Adrenal gland (tissue), 12 donors: ENCODE data around the gene DCP2. TPM values are rescaled to one million over a fixed set of nuclear protein-coding genes. Genes with fewer than 3 reads are reported as not detected.

Experiments
- DNase-seq, 7 donors: peaks; one replicate each; pipeline ENCODE4 v3.0.0-alpha.2; 2019 to 2020
- H3K27ac ChIP-seq, 5 donors: fragments of 200-600 bp; sonication (generic) in 4 of 5; 1 replicate in 3 of 5; 2 replicates in 2 of 5; pipeline versions ENCODE4 v1.5.1 to v1.8.0; 2016 to 2020; ENCODE audit warnings: mild to moderate bottlenecking in 1 of 5
- H3K27me3 ChIP-seq: fragments of 200-600 bp; 2 replicates; pipeline ENCODE4 v1.8.0; 2021
- H3K36me3 ChIP-seq, 2 donors: fragments of 200-600 bp; replicated peaks in 1 of 2; 1 replicate in 1 of 2; 2 replicates in 1 of 2; pipeline versions ENCODE4 v1.5.1 to v1.8.0; 2018 to 2022
- H3K4me1 ChIP-seq, 2 donors: fragments of 200-600 bp; replicated peaks in 1 of 2; 1 replicate in 1 of 2; 2 replicates in 1 of 2; pipeline versions ENCODE4 v1.5.1 to v1.8.0; 2018 to 2021
- H3K4me3 ChIP-seq, 4 donors: fragments of 200-600 bp; sonication (generic) in 3 of 4; one replicate each; pipeline ENCODE4 v1.5.1; 2016 to 2018
- H3K9me3 ChIP-seq, 3 donors: fragments of 200-600 bp; sonication (generic) in 1 of 3; replicated peaks in 1 of 3; 1 replicate in 2 of 3; 2 replicates in 1 of 3; pipeline versions ENCODE4 v1.5.1 to v1.8.0; 2016 to 2021
- POLR2A ChIP-seq, 2 donors: fragments of 450-650 bp; IDR thresholded peaks; one replicate each; pipeline ENCODE4 v1.6.1; 2017; ENCODE audit warnings: antibody characterized with exemption in 2 of 2, mild to moderate bottlenecking in 2 of 2, moderate library complexity in 1 of 2
- WGBS, 4 donors: extraction: QIAGEN DNeasy Blood & Tissue Kit in 2 of 4; methylation state at CpG; one replicate each; pipeline versions ENCODE4 v1.1.5 to v1.1.7; 2013 to 2017; 5-methylcytosine and 5-hydroxymethylcytosine counted together
- intact Hi-C, 2 donors: fragments of 100-400 bp; cut with DNase I; formaldehyde crosslinking; loops; one replicate each; pipeline versions ENCODE4 v1.14.1 to v1.15.0; 2022 to 2023
- polyA plus RNA-seq, 3 donors: library from polyadenylated mRNA; stranded (reverse); fragments of 200-250 nt in 2 of 3; fragments of 350-450 nt in 1 of 3; fragmentation: Illumina TruSeq in 1 of 3; extraction: RNeasy Lipid Tissue Mini Kit (QIAGEN cat#74804) in 1 of 3; gene quantifications; one replicate each; pipeline ENCODE4 v1.2.3, GENCODE V29; 2013 to 2014
- total RNA-seq, 9 donors: library from RNA; depleted of rRNA in 4 of 9; stranded (reverse); fragments of >200 nt in 4 of 9; fragments of 120-200 nt in 1 of 9; fragmentation: NEBNext Ultra II Directional in 1 of 9; extraction: Animal tissue kit (Norgen Biotek cat#: 25700) in 1 of 9; gene quantifications; one replicate each; pipeline versions ENCODE4 v1.1.0 to v1.2.4, GENCODE V29; 2013 to 2023
- TF ChIP-seq, protein P1 (sequence below), 6 experiments: fragments of 450-650 bp in 4 of 6; fragments of 200-600 bp in 2 of 6; sonication (generic) in 1 of 6; IDR thresholded peaks; 1 replicate in 5 of 6; 2 replicates in 1 of 6; pipeline versions ENCODE4 v1.5.1 to v1.8.0; 2016 to 2021; ENCODE audit warnings: antibody characterized with exemption in 6 of 6, mild to moderate bottlenecking in 2 of 6, moderate library complexity in 1 of 6
- donor health status: healthy with polysubstance abuse.
- donor health status: Bipolar disorder and iron deficiency.
- donor health status: DM: yes; HTN: yes; CAD: no.
- donor health status: DM: no; HTN: no; CAD: no.
- donor health status: DM: no; HTN: no; CAD: no.
- donor health status: DM: yes; HTN: yes; CAD: no.

Gene DCP2
- total and polyA plus RNA-seq, 12 donors, result 7.0 to 66.4 (median 39.6) TPM

DNA sequence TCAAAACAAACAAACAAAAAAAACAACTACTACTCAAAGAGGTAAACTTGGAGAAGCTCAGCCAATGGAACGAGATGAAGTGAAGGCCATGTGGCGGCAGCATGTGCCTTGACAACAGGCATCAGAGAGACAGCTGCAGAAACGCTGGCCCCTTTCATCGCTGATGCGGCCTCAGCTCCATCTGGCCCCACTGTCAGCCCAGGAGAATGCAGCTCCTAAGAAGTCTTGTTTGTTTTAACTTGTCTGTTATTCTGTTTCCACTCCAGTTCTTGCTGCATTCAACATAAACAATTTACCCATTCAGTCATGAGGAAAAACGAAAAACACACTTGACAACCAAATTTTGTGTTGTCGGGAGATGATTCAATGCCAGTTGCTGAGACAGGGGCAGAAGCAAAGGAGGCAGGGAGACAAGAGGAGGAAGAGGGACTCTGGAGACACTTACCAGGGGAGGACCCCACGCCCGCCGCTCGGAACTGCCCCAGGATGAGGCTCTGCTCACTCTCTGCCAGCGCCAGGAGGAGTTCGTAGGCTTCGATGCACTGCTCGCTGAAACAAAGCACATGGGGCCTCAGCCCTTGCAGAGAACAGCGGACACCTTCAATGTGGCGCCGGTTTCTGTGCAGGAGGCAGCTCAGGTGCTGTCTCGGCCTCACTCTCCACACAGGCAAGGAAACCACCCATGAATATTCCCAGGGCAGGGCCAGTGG lies 91.2 kb downstream of the DCP2 start:
- no peaks in the 10 kb centered on the region for H3K36me3 ChIP-seq
- no peaks in the 10 kb centered on the region for H3K4me1 ChIP-seq
- no peak overlapping the region for H3K4me3 ChIP-seq
- H3K9me3 ChIP-seq, result no peaks in the 10 kb centered on the region
- TF ChIP-seq, protein P1, sequence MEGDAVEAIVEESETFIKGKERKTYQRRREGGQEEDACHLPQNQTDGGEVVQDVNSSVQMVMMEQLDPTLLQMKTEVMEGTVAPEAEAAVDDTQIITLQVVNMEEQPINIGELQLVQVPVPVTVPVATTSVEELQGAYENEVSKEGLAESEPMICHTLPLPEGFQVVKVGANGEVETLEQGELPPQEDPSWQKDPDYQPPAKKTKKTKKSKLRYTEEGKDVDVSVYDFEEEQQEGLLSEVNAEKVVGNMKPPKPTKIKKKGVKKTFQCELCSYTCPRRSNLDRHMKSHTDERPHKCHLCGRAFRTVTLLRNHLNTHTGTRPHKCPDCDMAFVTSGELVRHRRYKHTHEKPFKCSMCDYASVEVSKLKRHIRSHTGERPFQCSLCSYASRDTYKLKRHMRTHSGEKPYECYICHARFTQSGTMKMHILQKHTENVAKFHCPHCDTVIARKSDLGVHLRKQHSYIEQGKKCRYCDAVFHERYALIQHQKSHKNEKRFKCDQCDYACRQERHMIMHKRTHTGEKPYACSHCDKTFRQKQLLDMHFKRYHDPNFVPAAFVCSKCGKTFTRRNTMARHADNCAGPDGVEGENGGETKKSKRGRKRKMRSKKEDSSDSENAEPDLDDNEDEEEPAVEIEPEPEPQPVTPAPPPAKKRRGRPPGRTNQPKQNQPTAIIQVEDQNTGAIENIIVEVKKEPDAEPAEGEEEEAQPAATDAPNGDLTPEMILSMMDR (IDR thresholded peaks at IDR 0.05), result no peak
- TF ChIP-seq POLR2A (IDR thresholded peaks at IDR 0.05), result no peak
- peak in 1 of 7 donors; percentile 35 for DNase-seq
- H3K27ac ChIP-seq, result no peak overlapping the region
- 90 to 99% (median 93%) methylated on average over 16 to 19 of the region's 19 CpGs for WGBS, 4 donors
- H3K27me3 ChIP-seq, result no peaks in the 10 kb centered on the region
- intact Hi-C loops, result no loop called here

DNA sequence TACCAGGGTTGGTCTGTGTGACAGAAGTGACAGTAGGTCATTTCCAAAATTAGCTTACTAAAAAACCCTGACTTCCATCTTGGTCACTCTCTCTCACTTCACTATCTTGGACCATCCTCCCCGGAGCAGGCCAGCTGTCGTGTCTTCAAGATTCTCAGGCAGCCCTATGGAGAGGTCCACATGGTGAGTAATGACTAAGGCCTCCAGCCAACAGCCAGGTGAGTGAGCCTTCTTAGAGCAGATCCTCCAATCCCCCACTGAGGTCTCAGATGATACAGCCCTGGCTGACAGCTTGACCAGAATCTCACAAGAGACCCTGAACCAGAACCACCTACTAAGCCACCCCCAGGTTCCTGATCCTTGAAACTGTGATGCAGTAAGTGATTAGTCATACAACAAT lies 92.0 kb downstream of the DCP2 start:
- Histone ChIP-seq H3K4me1 (no peaks in the 10 kb centered on the region), H3K9me3 (no peaks in the 10 kb centered on the region), H3K4me3 (no peak overlapping the region), H3K36me3 (no peaks in the 10 kb centered on the region), H3K27ac (no peak overlapping the region), H3K27me3 (no peaks in the 10 kb centered on the region)
- DNase-seq, result peak in 1 of 7 donors; percentile 41
- TF ChIP-seq POLR2A (IDR thresholded peaks at IDR 0.05), result no peak
- TF ChIP-seq, protein P1 (IDR thresholded peaks at IDR 0.05), result no peak
- 88 to 92% (median 89%) methylated on average over 2 of the region's 2 CpGs for WGBS, 4 donors
- intact Hi-C loops, result no loop called here

Other genes starting within 250 kb of the DCP2 start
- 10 to 100 TPM; 28.7 to 78.8 (median 39.4) TPM for gene APC, start 238.9 kb upstream of the DCP2 start, total RNA-seq
- gene APC, start 238.9 kb upstream of the DCP2 start, polyA plus RNA-seq, result 10 to 100 TPM in 1 of 3 donors, 1 to 10 TPM in 2; 2.5 to 19.6 (median 6.0) TPM
- gene SRP19, start 115.5 kb upstream of the DCP2 start, total RNA-seq, result 100 to 1,000 TPM in 1 of 9 donors, 10 to 100 TPM in 8; 18.4 to 136 (median 43.8) TPM
- gene SRP19, start 115.5 kb upstream of the DCP2 start, polyA plus RNA-seq, result 100 to 1,000 TPM in 2 of 3 donors, 10 to 100 TPM in 1; 91.1 to 247 (median 150) TPM
- 100 to 1,000 TPM in 7 of 9 donors, 10 to 100 TPM in 2; 84.6 to 198 (median 167) TPM for gene REEP5, start 54.6 kb upstream of the DCP2 start, total RNA-seq
- 100 to 1,000 TPM in 2 of 3 donors, 10 to 100 TPM in 1; 73.8 to 187 (median 107) TPM for gene REEP5, start 54.6 kb upstream of the DCP2 start, polyA plus RNA-seq